SK-N-SH treated with all-trans-retinoic acid at 6 μM for 48 hours (cell line): Measurements from ENCODE around the gene GCNT4.

Experiments used
- ATAC-seq: fragments of 200-7000 bp; cut with Tn5 transposase; 3 replicates; pipeline ENCODE4 v1.9.1; 2020; ENCODE audit warnings: mild to moderate bottlenecking, moderate library complexity
- ARNTL ChIP-seq: fragments of 450-650 bp; formaldehyde crosslinking; IDR thresholded peaks from 2 replicates; pipeline ENCODE4 v1.5.0; 2020; ENCODE audit warnings: low read depth, mild to moderate bottlenecking, moderate library complexity, borderline replicate concordance
- BACH2 ChIP-seq: fragments of 250-450 bp; sonication (Bioruptor Pico); IDR thresholded peaks from 2 replicates; pipeline ENCODE4 v1.9.0; 2021; ENCODE audit warnings: mild to moderate bottlenecking, borderline replicate concordance
- CSDC2 ChIP-seq: fragments of 250-450 bp; sonication (Bioruptor Pico); IDR thresholded peaks from 2 replicates; pipeline ENCODE4 v1.5.0; 2020; ENCODE audit warnings: mild to moderate bottlenecking, moderate library complexity
- CSRNP3 ChIP-seq: fragments of 250-450 bp; sonication (Bioruptor Pico); IDR thresholded peaks from 2 replicates; pipeline ENCODE4 v1.5.1; 2021; ENCODE audit warnings: mild to moderate bottlenecking, moderate library complexity
- ESRRG ChIP-seq: fragments of 250-450 bp; sonication (Bioruptor Pico); IDR thresholded peaks from 2 replicates; pipeline ENCODE4 v1.6.1; 2021; ENCODE audit warnings: mild to moderate bottlenecking
- GLIS3 ChIP-seq: fragments of 250-450 bp; sonication (Bioruptor Pico); IDR thresholded peaks from 2 replicates; pipeline ENCODE4 v1.5.0; 2020; ENCODE audit warnings: mild to moderate bottlenecking, moderate library complexity
- ISL1 ChIP-seq: fragments of 250-450 bp; sonication (Bioruptor Pico); IDR thresholded peaks from 2 replicates; pipeline ENCODE4 v2.1.2; 2022; ENCODE audit warnings: mild to moderate bottlenecking, moderate library complexity
- OSR1 ChIP-seq: fragments of 250-450 bp; sonication (Bioruptor Pico); IDR thresholded peaks from 2 replicates; pipeline ENCODE4 v1.8.0; 2022; ENCODE audit warnings: moderate library complexity, mild to moderate bottlenecking, inconsistent platforms
- POU6F1 ChIP-seq: fragments of 250-450 bp; sonication (Bioruptor Pico); IDR thresholded peaks from 2 replicates; pipeline ENCODE4 v1.8.0; 2021; ENCODE audit warnings: low read depth, mild to moderate bottlenecking, moderate library complexity, borderline replicate concordance
- PPARA ChIP-seq: fragments of 250-450 bp; sonication (Bioruptor Pico); IDR thresholded peaks from 2 replicates; pipeline ENCODE4 v1.5.0; 2020; ENCODE audit warnings: mild to moderate bottlenecking, borderline replicate concordance
- RARB ChIP-seq: fragments of 250-450 bp; sonication (Bioruptor Pico); IDR thresholded peaks from 2 replicates; pipeline ENCODE4 v1.8.0; 2021; ENCODE audit warnings: mild to moderate bottlenecking, moderate library complexity
- SNAI2 ChIP-seq: fragments of 250-450 bp; sonication (Bioruptor Pico); IDR thresholded peaks from 2 replicates; pipeline ENCODE4 v1.5.0; 2020; ENCODE audit warnings: mild to moderate bottlenecking, moderate library complexity
- TCF4 ChIP-seq: fragments of 250-450 bp; sonication (Bioruptor Pico); IDR thresholded peaks from 2 replicates; pipeline ENCODE4 v1.8.0; 2021; ENCODE audit warnings: mild to moderate bottlenecking, moderate library complexity, borderline replicate concordance
- TOX ChIP-seq: fragments of 250-450 bp; sonication (Bioruptor Pico); IDR thresholded peaks from 2 replicates; pipeline ENCODE4 v1.8.0; 2021; ENCODE audit warnings: mild to moderate bottlenecking, moderate library complexity, borderline replicate concordance
- ZC3H10 ChIP-seq: fragments of 250-450 bp; sonication (Bioruptor Pico); IDR thresholded peaks from 2 replicates; pipeline ENCODE4 v1.5.1; 2021; ENCODE audit warnings: mild to moderate bottlenecking, moderate library complexity
- ZFP30 ChIP-seq: fragments of 450-650 bp; formaldehyde crosslinking; IDR thresholded peaks from 2 replicates; pipeline ENCODE4 v1.5.0; 2022; ENCODE audit warnings: mild to moderate bottlenecking, moderate library complexity
- ZNF565 ChIP-seq: fragments of 450-650 bp; formaldehyde crosslinking; conservative IDR thresholded peaks from 2 replicates; pipeline ENCODE4 v1.5.0; 2020; ENCODE audit warnings: low read depth, mild to moderate bottlenecking, moderate library complexity
- ZNF70 ChIP-seq: fragments of 450-650 bp; formaldehyde crosslinking; IDR thresholded peaks from 2 replicates; pipeline ENCODE4 v1.5.0; 2020; ENCODE audit warnings: mild to moderate bottlenecking, moderate library complexity
- ZNF8 ChIP-seq: fragments of 450-650 bp; formaldehyde crosslinking; IDR thresholded peaks from 2 replicates; pipeline ENCODE4 v1.5.0; 2020; ENCODE audit warnings: mild to moderate bottlenecking, moderate library complexity
- TF ChIP-seq, protein P1 (sequence below): fragments of 250-450 bp; sonication (Bioruptor Pico); IDR thresholded peaks from 2 replicates; pipeline ENCODE4 v1.8.0; 2020; ENCODE audit warnings: mild to moderate bottlenecking, moderate library complexity, borderline replicate concordance
- TF ChIP-seq, protein P2 (sequence below): fragments of 250-450 bp; sonication (Bioruptor Pico); IDR thresholded peaks from 2 replicates; pipeline ENCODE4 v1.5.1; 2020; ENCODE audit warnings: low read depth, mild to moderate bottlenecking, moderate library complexity
- TF ChIP-seq, protein P3 (sequence below): fragments of 250-450 bp; sonication (Bioruptor Pico); IDR thresholded peaks from 2 replicates; pipeline ENCODE4 v1.5.0; 2020; ENCODE audit warnings: mild to moderate bottlenecking, moderate library complexity

The GCNT4 gene

DNA sequence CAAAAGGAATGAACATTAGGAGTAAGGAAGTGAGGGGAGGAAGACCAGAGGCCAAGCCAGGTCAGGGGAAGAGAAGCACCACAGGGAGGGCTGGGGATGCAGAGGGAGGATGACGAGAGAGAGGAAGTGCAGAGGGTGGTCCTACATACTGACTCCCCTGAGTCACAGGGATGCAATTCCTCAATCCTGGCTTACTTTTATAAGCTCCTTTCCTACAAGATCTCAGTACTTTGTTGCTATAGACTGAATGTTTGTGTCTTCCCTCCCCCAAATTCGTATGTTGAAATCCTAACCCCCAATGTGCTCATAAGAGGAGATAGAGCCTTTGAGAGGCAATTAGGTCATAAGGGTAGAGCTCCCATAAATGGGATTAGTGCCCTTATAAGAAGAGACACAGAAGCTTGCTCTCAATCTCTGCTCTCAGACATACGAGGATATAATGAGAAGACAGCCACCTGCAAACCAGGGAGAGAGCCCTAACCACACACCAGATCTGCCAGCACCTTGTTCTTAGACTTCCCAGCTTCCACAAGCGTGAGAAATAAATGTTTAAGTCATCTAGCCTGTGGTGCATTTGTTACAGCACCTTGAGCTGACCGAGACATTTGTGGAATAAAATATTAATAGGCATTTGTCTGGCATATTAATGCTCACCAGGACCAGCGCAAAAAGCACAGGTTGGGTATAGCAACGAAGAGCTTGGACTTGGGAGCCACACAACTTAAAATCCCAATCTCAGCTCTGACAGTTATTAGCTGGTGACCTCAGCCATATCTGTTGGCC lies 33.4 kb downstream of the GCNT4 start:
- no peak for ATAC-seq

GRCh38 chr5:75017971-75018370 lies 34.4 kb downstream of the GCNT4 start:
- TF ChIP-seq ZNF565 (CRISPR knock-in tag) (no peak), GLIS3 (no peak), TOX (CRISPR knock-in tag) (no peak), ZNF8 (CRISPR knock-in tag) (no peak), ZNF70 (no peak), CSDC2 (CRISPR knock-in tag) (no peak)
- ATAC-seq = no peak

More for the DNA sequence above, 33.4 kb downstream of the GCNT4 start:
- no peak for TF ChIP-seq SNAI2
- TF ChIP-seq ZNF70 = no peak
- TF ChIP-seq, protein P1, sequence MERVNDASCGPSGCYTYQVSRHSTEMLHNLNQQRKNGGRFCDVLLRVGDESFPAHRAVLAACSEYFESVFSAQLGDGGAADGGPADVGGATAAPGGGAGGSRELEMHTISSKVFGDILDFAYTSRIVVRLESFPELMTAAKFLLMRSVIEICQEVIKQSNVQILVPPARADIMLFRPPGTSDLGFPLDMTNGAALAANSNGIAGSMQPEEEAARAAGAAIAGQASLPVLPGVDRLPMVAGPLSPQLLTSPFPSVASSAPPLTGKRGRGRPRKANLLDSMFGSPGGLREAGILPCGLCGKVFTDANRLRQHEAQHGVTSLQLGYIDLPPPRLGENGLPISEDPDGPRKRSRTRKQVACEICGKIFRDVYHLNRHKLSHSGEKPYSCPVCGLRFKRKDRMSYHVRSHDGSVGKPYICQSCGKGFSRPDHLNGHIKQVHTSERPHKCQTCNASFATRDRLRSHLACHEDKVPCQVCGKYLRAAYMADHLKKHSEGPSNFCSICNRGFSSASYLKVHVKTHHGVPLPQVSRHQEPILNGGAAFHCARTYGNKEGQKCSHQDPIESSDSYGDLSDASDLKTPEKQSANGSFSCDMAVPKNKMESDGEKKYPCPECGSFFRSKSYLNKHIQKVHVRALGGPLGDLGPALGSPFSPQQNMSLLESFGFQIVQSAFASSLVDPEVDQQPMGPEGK = no peak
- no peak for TF ChIP-seq CSDC2 (CRISPR knock-in tag)
- TF ChIP-seq ZNF8 (CRISPR knock-in tag) = no peak
- TF ChIP-seq CSRNP3 (CRISPR knock-in tag) = no peak
- TF ChIP-seq TCF4 (CRISPR knock-in tag) = no peak
- TF ChIP-seq ESRRG (CRISPR knock-in tag) = no peak
- TF ChIP-seq, protein P2, sequence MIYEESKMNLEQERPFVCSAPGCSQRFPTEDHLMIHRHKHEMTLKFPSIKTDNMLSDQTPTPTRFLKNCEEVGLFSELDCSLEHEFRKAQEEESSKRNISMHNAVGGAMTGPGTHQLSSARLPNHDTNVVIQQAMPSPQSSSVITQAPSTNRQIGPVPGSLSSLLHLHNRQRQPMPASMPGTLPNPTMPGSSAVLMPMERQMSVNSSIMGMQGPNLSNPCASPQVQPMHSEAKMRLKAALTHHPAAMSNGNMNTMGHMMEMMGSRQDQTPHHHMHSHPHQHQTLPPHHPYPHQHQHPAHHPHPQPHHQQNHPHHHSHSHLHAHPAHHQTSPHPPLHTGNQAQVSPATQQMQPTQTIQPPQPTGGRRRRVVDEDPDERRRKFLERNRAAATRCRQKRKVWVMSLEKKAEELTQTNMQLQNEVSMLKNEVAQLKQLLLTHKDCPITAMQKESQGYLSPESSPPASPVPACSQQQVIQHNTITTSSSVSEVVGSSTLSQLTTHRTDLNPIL (CRISPR knock-in tag) = no peak

- TF ChIP-seq TOX (CRISPR knock-in tag) (no peak), GLIS3 (no peak), TCF4 (CRISPR knock-in tag) (no peak), POU6F1 (CRISPR knock-in tag) (no peak), ZNF70 (no peak), CSDC2 (CRISPR knock-in tag) (no peak), ZNF565 (CRISPR knock-in tag) (no peak), ARNTL (no peak), PPARA (CRISPR knock-in tag) (no peak)
- TF ChIP-seq, protein P3, sequence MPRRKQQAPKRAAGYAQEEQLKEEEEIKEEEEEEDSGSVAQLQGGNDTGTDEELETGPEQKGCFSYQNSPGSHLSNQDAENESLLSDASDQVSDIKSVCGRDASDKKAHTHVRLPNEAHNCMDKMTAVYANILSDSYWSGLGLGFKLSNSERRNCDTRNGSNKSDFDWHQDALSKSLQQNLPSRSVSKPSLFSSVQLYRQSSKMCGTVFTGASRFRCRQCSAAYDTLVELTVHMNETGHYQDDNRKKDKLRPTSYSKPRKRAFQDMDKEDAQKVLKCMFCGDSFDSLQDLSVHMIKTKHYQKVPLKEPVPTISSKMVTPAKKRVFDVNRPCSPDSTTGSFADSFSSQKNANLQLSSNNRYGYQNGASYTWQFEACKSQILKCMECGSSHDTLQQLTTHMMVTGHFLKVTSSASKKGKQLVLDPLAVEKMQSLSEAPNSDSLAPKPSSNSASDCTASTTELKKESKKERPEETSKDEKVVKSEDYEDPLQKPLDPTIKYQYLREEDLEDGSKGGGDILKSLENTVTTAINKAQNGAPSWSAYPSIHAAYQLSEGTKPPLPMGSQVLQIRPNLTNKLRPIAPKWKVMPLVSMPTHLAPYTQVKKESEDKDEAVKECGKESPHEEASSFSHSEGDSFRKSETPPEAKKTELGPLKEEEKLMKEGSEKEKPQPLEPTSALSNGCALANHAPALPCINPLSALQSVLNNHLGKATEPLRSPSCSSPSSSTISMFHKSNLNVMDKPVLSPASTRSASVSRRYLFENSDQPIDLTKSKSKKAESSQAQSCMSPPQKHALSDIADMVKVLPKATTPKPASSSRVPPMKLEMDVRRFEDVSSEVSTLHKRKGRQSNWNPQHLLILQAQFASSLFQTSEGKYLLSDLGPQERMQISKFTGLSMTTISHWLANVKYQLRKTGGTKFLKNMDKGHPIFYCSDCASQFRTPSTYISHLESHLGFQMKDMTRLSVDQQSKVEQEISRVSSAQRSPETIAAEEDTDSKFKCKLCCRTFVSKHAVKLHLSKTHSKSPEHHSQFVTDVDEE (CRISPR knock-in tag) = no peak
- no peak for ATAC-seq
Observed at GRCh38 chr5:75016896-75017295, 35.5 kb downstream of the GCNT4 start.

- ATAC-seq = no peak
- TF ChIP-seq OSR1 (CRISPR knock-in tag) (no peak), ZNF8 (CRISPR knock-in tag) (no peak), SNAI2 (no peak), GLIS3 (no peak), BACH2 (CRISPR knock-in tag) (no peak), RARB (no peak), ISL1 (CRISPR knock-in tag) (no peak), ZFP30 (no peak), ZNF70 (no peak), POU6F1 (CRISPR knock-in tag) (no peak), ZNF565 (CRISPR knock-in tag) (no peak), ZC3H10 (CRISPR knock-in tag) (no peak)
- TF ChIP-seq, protein P2 (CRISPR knock-in tag) = no peak
Observed at GRCh38 chr5:75012748-75013147, 39.6 kb downstream of the GCNT4 start.
